ENCODE data around the gene CACNA2D1.

CACNA2D1 gene

GRCh38 chr7:82173400-82174021, 270.1 kb downstream of the CACNA2D1 start:
- no peak overlapping the region for H3K4me3 ChIP-seq (replicated peaks; ENCODE audit: low read depth, low read length)
- no peak for DNase-seq (ENCODE audit: extremely low read depth, low read depth)
- TF ChIP-seq CTCF (IDR thresholded peaks at IDR 0.05; ENCODE audit: low read depth, low read length, missing control alignments): no peak

GRCh38 chr7:82172881-82173280, 270.7 kb downstream of the CACNA2D1 start:
- TF ChIP-seq CTCF (IDR thresholded peaks at IDR 0.05; ENCODE audit: low read depth, low read length, missing control alignments): no peak
- no peak for DNase-seq (ENCODE audit: extremely low read depth, low read depth)
- H3K4me3 ChIP-seq (replicated peaks; ENCODE audit: low read depth, low read length): no peak overlapping the region

GRCh38 chr7:82172017-82172416, 271.6 kb downstream of the CACNA2D1 start:
- no peak for DNase-seq (ENCODE audit: extremely low read depth, low read depth)
- no peak for TF ChIP-seq CTCF (IDR thresholded peaks at IDR 0.05; ENCODE audit: low read depth, low read length, missing control alignments)
- no peak overlapping the region for H3K4me3 ChIP-seq (replicated peaks; ENCODE audit: low read depth, low read length)

GRCh38 chr7:82167558-82168314, 275.8 kb downstream of the CACNA2D1 start:
- DNase-seq (ENCODE audit: extremely low read depth, low read depth): no peak
- TF ChIP-seq CTCF (IDR thresholded peaks at IDR 0.05; ENCODE audit: low read depth, low read length, missing control alignments): no peak
- H3K4me3 ChIP-seq (replicated peaks; ENCODE audit: low read depth, low read length): no peak overlapping the region

GRCh38 chr7:82166260-82167015, 277.1 kb downstream of the CACNA2D1 start:
- no peak for TF ChIP-seq CTCF (IDR thresholded peaks at IDR 0.05; ENCODE audit: low read depth, low read length, missing control alignments)
- DNase-seq (ENCODE audit: extremely low read depth, low read depth): no peak
- H3K4me3 ChIP-seq (replicated peaks; ENCODE audit: low read depth, low read length): no peak overlapping the region

- peak; percentile 7 for TF ChIP-seq CTCF (IDR thresholded peaks at IDR 0.05; ENCODE audit: low read depth, low read length, missing control alignments)
- H3K4me3 ChIP-seq (replicated peaks; ENCODE audit: low read depth, low read length): no peak overlapping the region
- DNase-seq (ENCODE audit: extremely low read depth, low read depth): peak; percentile 40
Measured at GRCh38 chr7:82164813-82165212, 278.8 kb downstream of the CACNA2D1 start.
